DND-41 (cell line): ENCODE results near the gene VPS54.

Experiments used
- CTCF ChIP-seq: IDR thresholded peaks from 2 replicates; pipeline ENCODE4 v1.5.1; 2012; ENCODE audit warnings: borderline replicate concordance, low read length, moderate library complexity, mild to moderate bottlenecking; ENCODE audit not compliant: poor library complexity, severe bottlenecking; ENCODE audit errors: extremely low read depth
- EZH2 ChIP-seq: IDR thresholded peaks from 3 replicates; pipeline ENCODE4 v1.6.1; 2012; ENCODE audit warnings: borderline replicate concordance, low read depth, mild to moderate bottlenecking, moderate library complexity, low read length, inconsistent platforms; ENCODE audit not compliant: severe bottlenecking

- TF ChIP-seq CTCF (no peak), EZH2 (no peak)
These were observed 153.1 kb downstream of the VPS54 start for GRCh38 chr2:63866009-63866709.
